ENCODE data around the gene TM4SF1.
"Not testable (repeated sequence)": the region's sequence is repeated elsewhere in the genome, so short reads cannot be mapped to it uniquely, and the experiment has no call there.

Gene TM4SF1

DNA sequence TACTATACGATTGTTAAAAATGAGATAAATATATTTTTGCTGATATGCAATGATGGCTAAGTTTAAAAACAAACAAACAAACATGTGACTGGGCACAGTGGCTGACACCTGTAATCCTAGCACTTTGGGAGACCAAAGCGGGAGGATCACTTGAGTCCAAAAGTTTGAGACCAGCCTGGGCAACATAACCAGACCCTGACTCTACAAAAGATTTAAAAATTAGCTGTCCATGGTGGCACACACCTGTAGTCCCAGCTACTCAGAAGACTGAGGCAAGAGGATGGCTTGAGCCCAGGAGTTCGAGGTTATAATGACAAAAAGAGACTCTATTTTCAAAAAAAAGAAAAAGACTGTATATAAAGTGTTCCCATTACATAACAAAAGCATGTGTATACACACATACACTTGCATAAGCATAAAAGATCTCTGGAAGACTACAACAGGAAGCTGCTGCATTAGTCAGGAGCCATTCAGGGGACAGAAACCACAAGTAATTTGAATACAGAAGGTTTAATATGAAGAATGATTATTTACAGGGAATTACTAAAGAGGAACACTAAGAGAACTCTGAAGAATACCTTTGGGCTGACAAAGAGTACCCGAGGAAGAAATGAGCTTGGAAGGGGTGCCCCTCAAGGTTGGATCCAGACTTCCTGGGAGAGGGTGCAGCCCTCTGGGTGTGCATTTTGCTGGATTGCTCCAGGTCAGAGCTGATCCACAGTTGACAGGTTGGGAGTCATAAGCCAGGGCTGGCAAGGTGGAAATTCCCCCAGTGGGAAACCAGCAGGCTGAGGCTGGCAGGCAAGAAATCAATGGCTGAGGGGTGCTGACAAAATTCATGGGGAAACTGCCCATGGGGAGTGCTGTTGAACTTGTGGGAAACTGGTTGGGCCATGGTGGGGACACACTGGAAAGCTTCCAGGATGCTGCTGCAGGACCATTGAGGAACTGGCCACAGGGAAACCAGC, 34.8 kb downstream of the TM4SF1 start:
- TF ChIP-seq JUND (IDR thresholded peaks at IDR 0.05; ENCODE audit: low read depth), result no peak
- no peak for DNase-seq (ENCODE audit: low read depth in 1 of 2, low spot score in 1 of 2)
- in situ Hi-C loops (cut with HindIII; ENCODE audit: low pct_unique_long_range_greater_than_20kb, low sequenced_read_pairs), result no loop called here

DNA sequence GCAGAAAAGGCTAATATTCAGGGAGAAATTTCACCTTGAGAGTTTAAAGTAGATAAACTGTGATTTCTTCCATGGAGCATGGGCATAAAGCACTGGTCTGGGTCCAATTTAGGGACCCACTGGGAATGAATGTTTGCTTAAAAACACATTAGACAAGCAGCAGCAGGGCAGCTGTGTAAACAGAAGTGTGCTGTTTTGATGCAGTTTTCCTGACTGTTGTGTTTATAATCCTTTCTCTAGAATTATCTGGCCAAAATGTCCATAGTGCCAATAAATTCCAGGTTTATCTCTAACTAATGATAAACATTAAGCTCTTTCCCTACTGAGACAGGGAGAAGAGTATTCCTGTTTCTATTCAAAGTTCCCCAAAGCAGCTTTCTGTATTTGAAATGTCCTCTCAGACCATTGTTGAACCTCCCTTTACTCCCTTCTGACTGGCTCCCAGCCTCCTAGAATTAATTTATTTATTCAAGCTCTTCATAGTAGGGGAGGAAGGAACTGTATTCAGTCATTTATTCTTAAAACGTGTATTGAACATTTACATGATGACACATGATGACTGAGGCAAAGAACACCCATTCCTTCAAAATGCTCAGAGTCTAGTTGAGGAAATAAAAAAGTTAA, 37.0 kb downstream of the TM4SF1 start:
- in situ Hi-C loops (cut with HindIII; ENCODE audit: low pct_unique_long_range_greater_than_20kb, low sequenced_read_pairs), result no loop called here
- TF ChIP-seq JUND (IDR thresholded peaks at IDR 0.05; ENCODE audit: low read depth), result no peak
- DNase-seq (ENCODE audit: low read depth in 1 of 2, low spot score in 1 of 2), result peak in 1 of 2 experiments; percentile 31

DNA sequence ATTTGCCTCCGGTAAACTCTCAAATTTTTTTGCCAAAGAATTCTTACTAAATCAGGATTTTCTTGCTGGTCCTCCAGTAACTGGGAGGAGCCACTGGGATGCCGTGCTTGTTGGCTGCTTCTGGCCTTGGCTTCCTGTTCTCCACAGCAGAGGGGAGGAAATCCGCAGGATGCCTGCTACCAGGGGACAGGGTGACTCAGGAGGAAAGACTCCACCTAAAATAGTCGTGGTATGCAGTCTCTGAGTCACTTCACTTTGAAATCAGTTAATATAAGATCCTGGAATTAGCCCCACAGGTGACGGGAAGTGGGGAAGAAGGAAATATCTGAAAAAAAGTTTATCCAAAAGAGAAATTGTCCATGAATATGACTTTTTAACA, 37.5 kb downstream of the TM4SF1 start:
- in situ Hi-C loops (cut with HindIII; ENCODE audit: low pct_unique_long_range_greater_than_20kb, low sequenced_read_pairs), result no loop called here
- DNase-seq (ENCODE audit: low read depth in 1 of 2, low spot score in 1 of 2), result peak; percentile 17 to 78
- TF ChIP-seq JUND (IDR thresholded peaks at IDR 0.05; ENCODE audit: low read depth), result peak; percentile 54

DNA sequence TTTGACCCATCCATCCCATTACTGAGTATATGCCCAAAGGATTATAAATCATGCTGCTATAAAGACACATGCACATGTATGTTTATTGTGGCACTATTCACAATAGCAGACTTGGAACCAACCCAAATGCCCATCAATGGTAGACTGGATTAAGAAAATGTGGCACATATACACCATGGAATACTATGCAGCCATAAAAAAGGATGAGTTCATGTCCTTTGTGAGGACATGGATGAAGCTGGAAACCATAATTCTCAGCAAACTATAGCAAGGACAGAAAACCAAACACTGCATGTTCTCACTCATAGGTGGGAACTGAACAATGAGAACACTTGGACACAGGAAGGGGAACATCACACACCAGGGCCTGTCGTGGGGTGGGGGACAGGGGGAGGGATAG, 40.0 kb downstream of the TM4SF1 start:
- in situ Hi-C loops (cut with HindIII; ENCODE audit: low pct_unique_long_range_greater_than_20kb, low sequenced_read_pairs), result not testable (repeated sequence)

DNA sequence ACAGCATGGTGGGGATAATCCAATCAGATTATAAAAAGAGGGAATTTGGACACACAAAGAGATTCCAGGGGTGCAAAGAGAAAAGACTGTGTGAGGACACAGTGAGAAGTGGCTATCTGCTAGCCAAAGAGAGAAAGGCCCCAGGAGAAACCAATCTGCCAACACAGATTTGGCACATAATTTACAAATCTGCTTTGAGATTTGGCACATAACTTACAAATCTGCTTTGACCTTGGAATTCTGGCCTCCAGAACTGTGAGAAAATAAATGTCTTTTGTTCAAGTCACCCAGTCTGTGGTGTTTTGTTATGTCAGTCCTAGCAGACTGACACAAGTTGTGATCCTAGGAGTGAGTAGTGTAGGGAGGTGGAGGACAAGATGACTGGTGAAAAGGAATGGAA, 40.5 kb downstream of the TM4SF1 start:
- in situ Hi-C loops (cut with HindIII; ENCODE audit: low pct_unique_long_range_greater_than_20kb, low sequenced_read_pairs), result no loop called here
- TF ChIP-seq JUND (IDR thresholded peaks at IDR 0.05; ENCODE audit: low read depth), result no peak

More for the DNA sequence above, 40.0 kb downstream of the TM4SF1 start:
- DNase-seq (ENCODE audit: low read depth in 1 of 2, low spot score in 1 of 2), result not testable (repeated sequence)

DNA sequence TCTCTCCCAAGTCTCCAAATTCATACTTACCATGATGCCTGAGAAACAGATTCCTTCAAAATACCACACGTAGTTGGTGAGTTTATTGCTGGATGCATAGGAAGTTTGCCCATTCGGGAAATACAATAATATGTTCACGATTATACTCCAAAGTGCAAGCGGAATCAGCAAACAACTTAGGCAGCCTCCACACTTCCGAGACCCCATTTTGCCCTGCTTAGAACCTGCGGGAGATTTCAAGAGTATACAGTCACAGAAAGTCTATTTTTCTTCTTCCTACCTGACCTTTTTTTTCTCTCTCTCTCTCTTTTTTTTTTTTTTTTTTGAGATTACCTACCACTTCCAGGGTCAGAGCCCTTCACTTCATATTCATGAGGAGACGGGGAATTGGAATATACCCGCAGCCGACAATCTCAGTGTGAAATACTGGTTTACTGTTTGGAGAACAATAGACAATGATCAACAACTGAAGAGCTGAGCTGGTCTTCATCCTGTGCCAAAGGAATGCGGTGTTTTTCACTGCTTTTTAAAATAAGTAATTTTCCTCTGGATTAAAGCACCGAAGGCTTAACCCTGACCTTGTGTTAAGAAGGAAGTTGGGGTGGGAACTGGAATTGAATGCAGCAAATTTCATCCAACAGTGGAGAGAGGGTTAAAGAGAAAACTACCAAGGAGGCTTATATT, 44.1 kb downstream of the TM4SF1 start, which contains the start of gene TM4SF18:
Gene TM4SF18, minus strand, starts transcription at position 461 of the 684 bp plus-strand sequence. Its CDS starts 254 bp downstream, at position 207.
- TF ChIP-seq JUND (IDR thresholded peaks at IDR 0.05; ENCODE audit: low read depth), result no peak
- no peak for DNase-seq (ENCODE audit: low read depth in 1 of 2, low spot score in 1 of 2)
- in situ Hi-C loops (cut with HindIII; ENCODE audit: low pct_unique_long_range_greater_than_20kb, low sequenced_read_pairs), result no loop called here

More for the DNA sequence above, 40.5 kb downstream of the TM4SF1 start:
- no peak for DNase-seq (ENCODE audit: low read depth in 1 of 2, low spot score in 1 of 2)

DNA sequence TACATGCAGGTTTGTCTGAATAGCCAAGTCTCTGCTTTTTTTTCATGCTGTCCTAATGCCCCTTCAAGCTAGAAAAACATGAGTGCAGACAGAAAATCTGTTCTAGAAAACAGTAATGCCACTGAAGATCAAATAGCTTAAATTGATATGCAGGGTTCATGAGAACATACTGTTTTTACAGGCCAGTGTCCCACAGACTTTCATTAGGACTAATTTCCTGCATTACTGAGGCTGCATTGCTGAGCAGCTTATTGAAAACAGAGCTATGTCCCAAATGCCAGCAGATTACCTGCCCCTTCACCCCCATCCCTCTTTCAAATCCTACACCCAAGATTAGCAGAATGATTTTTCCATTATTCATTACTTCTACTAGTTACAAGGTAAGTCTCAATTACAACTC, 44.7 kb downstream of the TM4SF1 start:
- in situ Hi-C loops (cut with HindIII; ENCODE audit: low pct_unique_long_range_greater_than_20kb, low sequenced_read_pairs), result no loop called here
- no peak for TF ChIP-seq JUND (IDR thresholded peaks at IDR 0.05; ENCODE audit: low read depth)
- no peak for DNase-seq (ENCODE audit: low read depth in 1 of 2, low spot score in 1 of 2)

DNA sequence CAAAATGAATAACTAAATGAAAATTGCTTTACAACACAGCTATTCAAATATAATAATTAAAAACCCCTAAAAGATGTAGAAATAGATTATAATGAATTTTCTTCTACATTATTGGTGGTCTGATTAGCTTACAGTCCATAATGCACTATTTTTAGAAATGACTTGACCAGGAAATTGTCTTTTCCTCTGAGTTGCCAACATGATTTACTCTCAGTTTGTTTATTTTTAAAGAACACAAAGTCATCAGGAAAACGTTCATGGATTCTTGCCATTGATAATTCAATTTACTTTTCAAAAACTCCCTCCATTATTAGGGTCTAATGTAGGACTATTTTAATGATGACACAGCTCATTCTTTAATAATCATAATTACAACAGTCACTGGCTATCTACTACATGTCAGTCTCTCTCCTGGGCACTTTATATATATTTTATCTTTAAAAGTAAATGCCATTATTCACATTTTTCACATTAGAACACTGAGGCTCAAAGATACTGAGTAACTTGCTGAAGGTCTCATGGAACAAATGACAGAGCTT, 45.2 kb downstream of the TM4SF1 start:
- TF ChIP-seq JUND (IDR thresholded peaks at IDR 0.05; ENCODE audit: low read depth), result no peak
- no peak for DNase-seq (ENCODE audit: low read depth in 1 of 2, low spot score in 1 of 2)
- in situ Hi-C loops (cut with HindIII; ENCODE audit: low pct_unique_long_range_greater_than_20kb, low sequenced_read_pairs), result no loop called here

DNA sequence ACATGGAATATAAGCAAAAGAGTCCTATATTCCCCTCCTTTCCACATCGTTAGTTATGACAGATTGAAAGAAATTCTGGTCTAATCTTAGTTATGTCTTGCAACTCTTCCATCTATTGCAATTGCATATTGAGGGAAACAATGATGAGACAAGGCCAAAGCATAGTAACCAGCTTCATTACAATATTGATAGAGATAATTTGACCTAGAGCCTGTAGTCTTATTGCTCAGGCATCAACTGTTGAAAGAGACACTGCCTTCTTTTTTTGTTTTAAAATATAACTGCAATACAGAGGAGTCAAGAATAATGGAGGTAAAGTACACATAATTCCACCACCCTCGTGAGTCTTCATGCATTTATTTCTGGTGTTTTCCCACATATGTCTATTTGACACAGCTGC, 46.1 kb downstream of the TM4SF1 start:
- DNase-seq (ENCODE audit: low read depth in 1 of 2, low spot score in 1 of 2), result no peak
- TF ChIP-seq JUND (IDR thresholded peaks at IDR 0.05; ENCODE audit: low read depth), result no peak
- in situ Hi-C loops (cut with HindIII; ENCODE audit: low pct_unique_long_range_greater_than_20kb, low sequenced_read_pairs), result no loop called here

DNA sequence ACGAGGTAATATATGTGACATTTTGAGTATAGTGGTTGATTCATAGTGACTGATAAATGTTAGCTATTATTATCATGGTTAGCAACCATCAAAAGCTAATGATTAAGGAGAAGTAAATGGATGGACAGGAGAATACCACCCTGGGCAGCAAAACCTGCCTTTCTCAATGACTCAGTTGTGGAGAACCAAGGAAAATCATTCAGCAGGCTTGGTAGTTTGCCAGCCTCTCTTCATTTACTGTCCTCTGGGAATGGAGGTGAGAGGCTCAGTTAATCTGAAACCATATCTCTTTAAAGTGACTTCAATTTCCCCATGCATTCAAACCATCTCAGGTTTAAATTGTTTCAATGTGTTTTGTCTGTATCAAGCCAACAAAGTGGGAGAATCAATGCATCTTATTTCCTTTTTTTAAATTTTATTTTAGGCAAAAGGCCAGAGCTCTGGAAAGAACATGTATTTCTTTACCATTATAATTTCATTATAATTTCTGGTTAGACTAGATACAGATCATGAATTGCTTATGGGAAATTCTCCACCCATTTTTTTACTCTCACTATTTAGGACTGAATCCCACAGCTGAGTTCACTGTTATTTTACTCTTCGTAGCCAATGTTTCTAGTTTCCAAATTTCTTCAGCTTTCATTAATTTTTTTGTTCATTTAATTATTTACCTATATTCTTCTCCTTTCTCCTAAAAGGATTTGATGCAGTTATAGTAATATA, 46.7 kb downstream of the TM4SF1 start:
- no peak for TF ChIP-seq JUND (IDR thresholded peaks at IDR 0.05; ENCODE audit: low read depth)
- in situ Hi-C loops (cut with HindIII; ENCODE audit: low pct_unique_long_range_greater_than_20kb, low sequenced_read_pairs), result no loop called here
- DNase-seq (ENCODE audit: low read depth in 1 of 2, low spot score in 1 of 2), result no peak

DNA sequence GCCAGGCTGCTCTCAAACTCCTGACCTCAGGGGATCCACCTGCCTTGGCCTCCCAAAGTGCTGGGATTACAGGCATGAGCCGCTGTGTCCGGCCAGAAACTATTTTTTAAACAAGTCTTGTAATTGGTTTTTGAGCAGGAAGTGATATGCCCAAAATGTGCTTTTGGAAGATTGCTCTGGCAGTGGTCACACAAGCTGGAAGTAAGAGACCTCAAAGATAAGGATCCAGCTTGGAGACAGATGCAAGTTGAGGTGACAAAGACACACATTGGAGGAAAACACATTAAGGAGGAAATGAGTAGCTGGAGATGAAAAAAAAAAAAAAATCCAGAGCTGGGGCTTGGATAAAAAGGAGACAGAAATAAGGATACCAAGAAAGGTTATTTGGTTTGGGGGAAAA, 50.3 kb downstream of the TM4SF1 start:
- in situ Hi-C loops (cut with HindIII; ENCODE audit: low pct_unique_long_range_greater_than_20kb, low sequenced_read_pairs), result no loop called here
- no peak for TF ChIP-seq JUND (IDR thresholded peaks at IDR 0.05; ENCODE audit: low read depth)
- DNase-seq (ENCODE audit: low read depth in 1 of 2, low spot score in 1 of 2), result no peak

DNA sequence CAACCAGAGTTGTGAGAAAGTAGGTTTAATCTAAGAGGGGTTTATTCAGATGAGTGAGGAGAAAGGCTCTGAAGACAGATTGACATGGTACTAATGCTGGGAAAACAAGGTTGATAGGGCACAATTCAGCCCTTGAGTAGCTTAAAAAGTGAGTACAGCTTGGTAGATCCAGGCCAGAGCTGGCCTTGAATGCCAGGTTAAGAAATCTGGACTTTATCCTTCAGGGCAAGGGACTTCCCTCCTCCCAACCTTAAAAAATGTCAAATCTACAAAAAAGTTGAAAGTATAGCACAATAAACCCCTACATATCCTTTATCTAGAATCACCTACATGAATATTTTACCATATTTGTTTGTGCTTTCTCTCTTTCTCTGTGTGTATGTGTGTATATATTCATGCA, 51.9 kb downstream of the TM4SF1 start:
- TF ChIP-seq JUND (IDR thresholded peaks at IDR 0.05; ENCODE audit: low read depth), result no peak
- in situ Hi-C loops (cut with HindIII; ENCODE audit: low pct_unique_long_range_greater_than_20kb, low sequenced_read_pairs), result no loop called here
- no peak for DNase-seq (ENCODE audit: low read depth in 1 of 2, low spot score in 1 of 2)
